Brain microvascular endothelial cell (primary cell): ENCODE data around the gene POTED.
"Not testable (repeated sequence)": the region's sequence is repeated elsewhere in the genome, so short reads cannot be mapped to it uniquely, and the experiment has no call there.

Source experiments
- DNase-seq: peaks from one replicate; pipeline ENCODE4 v3.0.0-alpha.2; 2020
- H3K27ac ChIP-seq: fragments of 250-450 bp; sonication (Bioruptor Pico); 2 replicates; pipeline ENCODE4 v1.5.1; 2020; ENCODE audit warnings: mild to moderate bottlenecking, moderate library complexity
- H3K27me3 ChIP-seq: fragments of 250-450 bp; sonication (Bioruptor Pico); replicated peaks from 2 replicates; pipeline ENCODE4 v1.5.1; 2020; ENCODE audit warnings: mild to moderate bottlenecking
- H3K36me3 ChIP-seq: fragments of 250-450 bp; sonication (Bioruptor Pico); replicated peaks from 2 replicates; pipeline ENCODE4 v1.5.1; 2020; ENCODE audit warnings: mild to moderate bottlenecking
- H3K4me3 ChIP-seq: 2 replicates; pipeline ENCODE4 v1.5.1; 2011; ENCODE audit warnings: low read depth, mild to moderate bottlenecking, control low read depth, low read length, moderate library complexity
- in situ Hi-C: cut with HindIII; loops from 2 replicates; pipeline ENCODE4 v1.10.0; 2017; ENCODE audit warnings: low sequenced_read_pairs, low pct_ligation_motif_present

The POTED gene

DNA sequence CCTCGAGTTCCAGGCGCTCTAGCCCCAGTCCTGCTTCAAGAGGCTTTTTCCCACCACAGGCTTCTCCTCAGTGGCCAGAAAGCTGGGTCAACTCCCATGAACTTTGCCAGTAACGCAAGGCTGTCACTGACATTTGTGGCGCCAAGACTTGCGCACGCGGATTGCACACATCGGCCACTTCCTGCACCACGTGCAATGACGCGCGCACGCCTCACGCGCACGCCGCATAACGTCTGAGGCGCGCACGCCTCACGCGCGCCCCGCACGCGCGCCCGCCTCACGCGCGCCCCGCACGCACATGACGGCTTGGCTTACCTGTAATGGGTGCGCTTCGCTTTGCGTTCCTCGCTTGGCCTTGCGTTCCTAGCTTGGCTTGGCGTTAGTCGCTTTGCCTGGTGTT, at the start of gene POTED:
POTED (plus strand) TSS at position 301 of the 400 bp plus-strand sequence. CDS start 452 bp downstream, outside the sequence.
- H3K27me3 ChIP-seq, DNase-seq, H3K4me3 ChIP-seq, H3K27ac ChIP-seq, in situ Hi-C loops, H3K36me3 ChIP-seq: not testable (repeated sequence)

DNA sequence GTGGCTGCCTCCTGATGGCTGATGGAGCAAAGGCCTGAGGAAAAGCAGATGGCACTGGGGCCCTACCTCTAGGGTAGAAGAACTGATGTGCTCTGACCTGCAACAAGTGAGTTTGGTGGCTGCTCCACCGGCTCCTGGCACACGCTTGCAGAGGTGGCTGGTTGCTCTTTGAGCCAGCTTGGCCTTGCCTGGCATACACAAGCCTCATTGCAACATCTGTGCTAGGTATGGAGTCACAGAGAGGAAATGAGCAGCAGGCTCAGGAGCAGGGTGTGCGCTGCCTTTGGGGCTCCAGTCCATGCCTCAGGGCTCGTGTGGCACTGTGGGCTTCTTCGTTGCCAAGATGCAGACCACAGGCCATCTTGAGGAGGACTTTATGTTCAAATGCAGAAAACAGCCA, 40.5 kb downstream of the POTED start:
- in situ Hi-C loops, H3K27ac ChIP-seq, DNase-seq, H3K27me3 ChIP-seq, H3K4me3 ChIP-seq, H3K36me3 ChIP-seq: not testable (repeated sequence)

DNA sequence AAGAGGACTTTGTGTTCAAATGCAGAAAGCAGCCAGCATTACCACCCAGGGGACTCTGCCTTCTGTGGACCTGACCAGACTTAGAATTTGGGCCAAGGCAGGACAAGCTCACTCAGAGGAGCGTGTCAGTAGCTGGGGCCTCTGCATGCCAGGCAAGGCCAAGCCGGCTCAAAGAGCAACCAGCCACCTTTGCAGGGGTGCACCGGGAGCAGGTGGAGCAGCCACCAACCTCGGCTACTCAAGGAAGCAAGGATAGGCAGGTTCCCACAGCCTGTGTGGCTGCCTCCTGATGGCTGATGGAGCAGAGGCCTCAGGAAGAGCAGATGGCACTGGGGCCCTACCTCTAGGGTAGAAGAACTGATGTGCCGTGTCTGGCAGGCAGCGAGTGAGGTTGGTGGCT, 42.2 kb downstream of the POTED start:
- in situ Hi-C loops, H3K27me3 ChIP-seq, H3K4me3 ChIP-seq, H3K36me3 ChIP-seq, H3K27ac ChIP-seq, DNase-seq: not testable (repeated sequence)
